Stimulated activated CD4-positive, alpha-beta T cell treated with anti-CD3 and anti-CD28 coated beads, Interleukin-12 subunit alpha, Interleukin-12 subunit beta, amount 100 ng/mL, for 24 hours (primary cell): ENCODE measurements around the gene CMPK1.
"Not testable (repeated sequence)": the region's sequence is repeated elsewhere in the genome, so short reads cannot be mapped to it uniquely, and the experiment has no call there.

Experiments used
- DNase-seq, 2 experiments: peaks; one replicate each; pipeline ENCODE4 v3.0.0-alpha.2; 2020; ENCODE audit warnings: low read depth in 2 of 2

The CMPK1 gene

DNA sequence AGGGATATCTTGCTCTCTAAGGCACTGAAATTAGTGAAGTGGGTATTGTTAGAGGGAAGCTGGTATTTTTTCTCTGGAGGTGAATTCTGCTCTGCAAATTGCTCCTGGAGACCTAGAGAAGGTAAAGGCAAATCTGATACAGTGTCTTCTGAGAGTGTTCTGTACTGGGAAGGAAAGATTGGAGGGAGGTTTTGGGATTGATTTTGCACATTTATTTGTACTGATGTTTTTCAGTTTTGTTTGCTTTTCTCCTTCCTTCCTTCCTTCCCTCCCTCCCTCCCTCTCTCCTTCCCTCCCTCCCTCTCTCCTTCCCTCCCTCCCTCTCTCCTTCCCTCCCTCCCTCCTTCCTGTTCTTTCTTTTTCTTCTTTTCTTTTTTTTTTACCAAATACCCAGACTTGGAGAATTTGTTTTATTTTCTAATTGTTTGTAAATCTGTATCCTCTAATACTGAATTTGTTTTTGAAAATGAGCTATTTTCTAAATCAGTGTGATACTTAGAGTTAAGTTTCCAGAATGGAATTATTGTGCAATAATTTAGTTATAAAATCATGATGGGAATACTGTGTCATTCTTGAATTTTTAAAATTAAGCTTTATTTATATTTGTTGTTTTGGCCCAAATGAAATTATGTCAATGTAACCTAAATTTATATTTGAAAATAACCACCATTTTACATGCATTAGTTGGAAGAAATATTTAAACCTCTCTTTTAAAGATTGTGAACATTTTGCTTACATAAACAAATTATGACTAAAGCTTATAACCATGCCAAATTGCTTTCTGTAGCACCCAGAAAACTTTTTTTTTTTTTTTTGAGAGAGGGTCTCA is 4.9 kb downstream of the CMPK1 start:
- no peak for DNase-seq

DNA sequence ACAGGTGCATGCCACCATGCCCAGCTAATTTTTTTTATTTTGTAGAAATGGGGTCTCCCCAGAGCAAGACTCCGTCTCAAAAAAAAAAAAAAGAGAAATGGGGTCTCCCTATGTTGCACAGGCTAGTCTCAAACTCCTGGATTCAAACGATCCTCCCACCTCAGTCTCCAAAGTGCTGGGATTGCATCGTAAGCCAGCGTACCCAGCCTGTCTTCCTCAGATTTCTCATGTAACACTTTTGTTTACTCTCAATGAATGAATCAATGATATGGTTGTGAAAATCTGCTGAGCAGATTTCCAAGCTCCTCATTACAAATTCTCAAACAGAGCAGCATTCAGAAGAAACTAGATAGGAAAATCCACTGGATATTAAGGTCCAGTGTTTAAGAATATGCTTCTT is 6.6 kb downstream of the CMPK1 start:
- DNase-seq, result no peak

DNA sequence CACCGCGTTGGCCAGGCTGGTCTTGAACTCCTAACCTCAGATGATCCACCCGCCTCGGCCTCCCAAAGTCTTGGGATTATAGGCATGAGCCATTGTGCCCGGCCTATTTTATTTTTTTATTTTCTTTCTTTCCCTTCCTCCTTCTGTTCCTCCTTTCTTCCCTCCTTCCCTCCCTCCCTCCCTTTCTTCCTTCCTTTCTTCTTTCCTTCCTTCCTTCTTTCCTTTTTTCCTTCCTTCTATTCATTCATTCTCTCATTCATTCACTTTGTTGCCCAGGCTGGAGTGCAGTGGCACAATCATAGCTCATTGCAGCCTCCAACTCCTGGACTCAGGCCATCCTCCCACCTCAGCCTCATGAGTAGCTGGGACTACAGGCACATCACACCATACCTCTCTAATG is 13.4 kb downstream of the CMPK1 start:
- DNase-seq, result not testable (repeated sequence)

DNA sequence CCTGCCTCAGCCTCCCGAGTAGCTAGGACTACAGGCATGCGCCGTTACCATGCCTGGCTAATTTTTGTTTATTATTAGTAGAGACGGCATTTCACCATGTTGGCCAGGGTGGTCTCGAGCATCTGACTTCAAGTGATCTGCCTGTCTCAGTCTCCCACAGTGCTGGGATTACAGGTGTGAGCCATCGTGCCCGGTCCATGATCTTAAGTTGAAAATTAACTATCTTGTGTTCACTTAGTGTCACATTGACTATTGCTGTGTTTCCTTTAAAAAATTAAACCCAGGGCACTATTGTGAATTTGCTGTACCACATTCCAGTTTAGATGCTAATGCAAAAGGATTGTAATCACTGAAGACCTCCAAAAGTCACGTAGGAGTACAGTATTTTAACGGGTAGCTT is 14.1 kb downstream of the CMPK1 start:
- DNase-seq, result no peak

DNA sequence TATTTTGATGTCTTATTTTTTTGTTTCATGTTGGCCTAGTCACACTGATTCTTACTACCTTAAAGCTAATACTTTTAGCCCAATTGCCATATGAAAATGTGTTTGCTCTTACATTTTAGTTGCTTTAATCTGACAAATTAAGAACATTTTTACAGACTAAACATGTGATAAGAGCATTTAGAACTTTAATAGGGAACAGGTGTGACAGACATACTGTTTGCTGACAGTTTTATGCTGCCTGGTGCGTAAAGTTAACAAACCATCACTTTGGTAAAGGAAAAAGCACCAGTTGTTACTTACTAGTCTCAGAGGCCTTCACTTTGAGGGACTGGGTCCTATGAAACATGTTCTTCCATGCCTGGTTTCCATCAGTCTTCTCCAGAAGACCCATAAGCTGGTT is 14.7 kb downstream of the CMPK1 start:
- DNase-seq, result no peak

DNA sequence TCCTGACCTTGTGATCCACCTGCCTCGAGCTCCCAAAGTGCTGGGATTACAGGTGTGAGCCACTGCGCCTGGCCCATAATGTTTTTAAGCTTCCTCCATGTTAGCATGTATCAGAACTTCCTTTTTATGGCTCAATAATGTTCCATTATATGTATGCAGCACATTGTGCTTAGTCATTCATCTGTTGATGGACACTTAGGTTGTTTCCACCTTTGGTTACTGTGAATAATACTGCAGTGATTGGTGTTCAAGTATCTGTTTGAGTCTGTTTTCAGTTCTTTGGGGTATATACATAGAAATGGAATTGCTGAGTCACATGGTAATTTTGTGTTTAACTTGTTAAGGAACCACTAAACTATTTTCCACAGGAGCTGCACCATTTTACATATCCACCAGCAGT is 17.7 kb downstream of the CMPK1 start:
- DNase-seq, result no peak

DNA sequence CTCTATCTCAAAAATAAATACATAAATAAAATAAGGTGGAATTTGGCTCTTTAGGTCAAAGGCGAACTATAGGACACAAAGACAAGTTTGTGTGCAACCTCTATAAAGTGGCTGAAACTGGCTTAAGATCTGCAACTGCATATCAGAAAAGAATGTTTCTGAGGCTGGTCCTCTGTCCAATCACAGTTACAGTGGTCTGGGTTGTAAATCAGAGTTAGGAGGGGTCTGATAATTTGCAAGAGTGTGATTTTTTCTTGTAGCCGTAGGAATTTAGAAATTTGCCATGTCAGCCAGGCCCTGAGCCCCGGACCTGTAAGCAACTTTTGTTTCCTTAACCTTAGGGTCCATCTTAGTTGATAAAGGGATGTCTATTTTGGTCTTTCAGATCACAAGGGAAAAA is 27.8 kb downstream of the CMPK1 start:
- no peak for DNase-seq

DNA sequence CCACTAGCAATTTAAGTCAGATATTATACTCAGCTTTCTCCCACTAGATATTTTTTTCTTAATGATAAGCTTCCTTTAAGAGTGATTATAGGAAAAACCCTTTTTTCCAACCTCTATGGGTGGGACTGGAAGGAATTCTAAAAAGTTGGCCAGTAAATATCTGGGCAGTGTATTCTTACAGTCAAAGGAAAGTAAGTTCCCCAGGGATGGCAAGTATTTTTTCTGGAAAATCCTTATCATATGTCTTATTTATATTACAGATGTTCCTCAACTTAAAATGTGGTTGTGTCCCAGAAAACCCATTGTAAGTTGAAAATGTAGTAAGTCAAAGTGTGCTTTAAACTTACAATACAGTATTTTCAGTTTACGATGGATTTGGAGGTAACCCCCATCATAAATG is 29.2 kb downstream of the CMPK1 start:
- DNase-seq, result no peak

DNA sequence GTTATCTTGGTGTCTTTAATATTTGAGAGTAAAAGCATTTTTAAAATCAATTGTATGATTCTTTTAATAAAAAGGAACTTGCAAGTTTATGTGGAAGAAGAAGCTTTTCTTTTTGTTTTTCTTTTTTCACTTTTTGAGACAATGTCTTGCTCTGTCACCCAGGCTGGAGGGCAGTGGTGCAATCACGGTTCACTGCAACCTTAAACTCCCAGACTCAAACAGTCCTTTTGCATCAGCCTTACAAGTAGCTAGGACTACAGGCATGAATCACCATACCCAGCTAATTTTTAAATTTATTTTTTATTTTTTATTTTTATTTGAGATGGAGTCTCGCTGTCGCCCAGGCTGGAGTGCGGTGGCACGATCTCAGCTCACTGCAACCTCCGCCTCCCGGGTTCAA is 34.1 kb downstream of the CMPK1 start:
- DNase-seq, result no peak

DNA sequence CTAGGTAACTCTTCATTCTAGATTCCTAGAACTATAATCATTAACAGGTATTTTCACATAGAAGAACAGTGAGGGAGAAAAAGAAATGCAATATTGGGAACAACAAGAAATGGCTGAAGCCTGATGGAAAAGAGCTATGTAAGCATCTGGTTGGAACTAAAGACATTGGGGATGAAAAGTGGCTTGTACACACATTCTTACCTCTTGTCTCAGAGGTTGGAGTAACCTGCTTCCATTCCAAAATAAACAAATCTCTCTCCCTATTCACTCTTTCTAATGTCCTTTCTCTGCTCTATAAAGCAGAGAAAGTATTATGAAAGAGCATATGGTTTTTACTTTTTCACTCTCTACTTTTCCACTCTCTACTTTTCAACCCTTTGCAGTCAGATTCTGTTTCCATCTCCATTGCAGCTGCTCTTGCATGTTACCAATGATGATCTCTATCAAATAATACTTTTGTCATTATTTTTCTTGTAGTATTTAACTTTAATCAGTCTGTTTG is 37.5 kb downstream of the CMPK1 start:
- DNase-seq, result no peak

DNA sequence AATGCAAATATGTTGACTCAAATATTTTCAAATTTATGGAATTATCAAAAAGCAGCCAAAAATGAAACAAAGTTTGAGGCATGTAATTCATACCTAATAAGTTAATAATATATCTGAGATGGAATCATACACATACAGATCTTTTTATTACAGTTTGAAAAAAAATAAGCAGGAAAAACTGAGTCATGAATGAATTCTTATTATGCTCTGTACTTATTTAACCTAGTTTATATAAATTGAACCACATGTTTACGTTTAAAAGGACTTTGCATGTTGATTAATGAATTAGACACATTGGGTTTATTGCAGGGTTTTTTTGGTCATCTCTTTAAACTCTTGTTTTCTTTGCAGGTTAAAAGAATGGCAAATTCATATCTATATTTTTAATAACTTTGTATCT is 40.9 kb downstream of the CMPK1 start:
- no peak for DNase-seq

DNA sequence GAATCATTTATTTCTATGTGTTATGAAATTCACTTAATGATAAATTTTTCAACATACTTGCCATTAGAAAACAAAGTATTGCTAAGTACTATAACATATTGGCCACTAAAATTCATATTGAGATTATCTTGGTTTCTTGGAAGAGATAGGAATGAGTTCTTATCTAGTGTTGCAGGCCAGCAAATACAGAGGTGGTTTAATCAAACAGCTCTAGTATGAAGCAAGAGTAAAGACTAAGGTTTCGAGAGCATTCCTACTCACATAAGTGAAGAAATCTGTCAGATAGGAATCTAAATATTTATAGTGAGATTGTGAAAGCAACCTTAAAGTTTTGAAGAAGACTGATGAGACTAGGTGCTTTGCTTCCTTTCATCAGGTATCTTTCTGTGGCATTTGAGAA is 44.6 kb downstream of the CMPK1 start:
- DNase-seq, result no peak

DNA sequence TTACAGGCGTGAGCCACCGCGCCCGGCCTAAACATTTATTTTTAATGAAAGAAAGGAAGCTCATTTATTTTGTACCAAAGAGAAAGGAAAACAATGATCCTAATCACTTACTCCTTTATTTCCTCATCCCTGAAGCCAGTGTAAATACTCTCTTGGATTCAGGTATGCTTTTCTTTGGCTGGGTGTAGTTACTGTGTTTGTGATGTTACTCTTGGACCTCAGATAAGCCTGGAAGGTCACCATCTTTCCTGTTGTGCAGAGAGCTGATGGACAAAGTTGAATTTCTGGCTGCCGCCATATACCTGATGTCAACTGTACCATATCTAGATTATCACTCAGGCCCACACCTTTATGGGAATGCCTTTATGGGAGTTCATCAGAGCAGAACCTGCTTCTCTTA is 47.1 kb downstream of the CMPK1 start:
- DNase-seq, result no peak

DNA sequence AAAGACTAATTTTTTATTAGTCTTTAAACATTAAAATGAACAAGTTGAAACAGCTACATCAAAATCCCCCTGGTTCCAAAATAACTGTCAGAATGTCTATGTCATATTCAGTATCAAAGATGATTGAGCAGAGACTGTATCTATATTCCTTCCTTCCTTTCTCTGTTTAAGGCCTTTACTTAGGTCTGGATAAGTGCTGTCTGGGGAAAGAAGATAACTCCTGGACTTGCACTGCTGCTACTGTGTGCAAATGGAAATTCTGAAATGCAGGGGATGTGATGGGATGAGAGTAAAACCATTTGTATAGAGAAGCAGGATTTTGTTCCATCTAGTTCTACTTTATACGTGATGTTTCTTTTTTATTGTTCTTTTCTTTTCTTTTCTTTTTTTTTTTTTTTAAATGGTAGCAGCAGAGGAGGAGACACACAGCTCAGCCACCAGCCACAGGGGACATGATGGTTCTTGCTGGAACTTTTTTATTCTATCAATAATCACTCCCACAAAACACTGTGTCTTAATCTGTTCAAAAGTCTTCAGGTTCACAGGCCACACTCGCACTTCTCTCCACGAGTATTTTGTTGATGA is 48.9 kb downstream of the CMPK1 start:
- no peak for DNase-seq

DNA sequence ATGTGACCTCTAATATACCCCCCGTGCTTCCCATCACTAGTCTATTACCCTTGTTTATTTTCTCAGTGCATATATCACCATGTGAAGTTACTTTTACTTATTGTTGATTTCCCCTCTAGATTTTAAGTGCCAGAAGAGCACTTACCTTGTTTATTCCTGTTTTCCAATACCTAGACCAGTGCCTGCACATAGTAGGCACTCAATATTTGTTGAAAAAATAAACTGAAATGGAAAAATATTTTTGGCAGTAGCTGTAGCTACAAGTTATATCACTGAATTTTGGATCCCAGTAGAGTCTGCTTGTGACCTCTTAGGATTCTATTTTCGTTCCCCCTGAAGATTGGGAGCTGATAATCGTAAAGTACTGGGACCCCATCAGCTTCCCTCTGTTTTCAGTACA is 50.5 kb downstream of the CMPK1 start:
- no peak for DNase-seq

DNA sequence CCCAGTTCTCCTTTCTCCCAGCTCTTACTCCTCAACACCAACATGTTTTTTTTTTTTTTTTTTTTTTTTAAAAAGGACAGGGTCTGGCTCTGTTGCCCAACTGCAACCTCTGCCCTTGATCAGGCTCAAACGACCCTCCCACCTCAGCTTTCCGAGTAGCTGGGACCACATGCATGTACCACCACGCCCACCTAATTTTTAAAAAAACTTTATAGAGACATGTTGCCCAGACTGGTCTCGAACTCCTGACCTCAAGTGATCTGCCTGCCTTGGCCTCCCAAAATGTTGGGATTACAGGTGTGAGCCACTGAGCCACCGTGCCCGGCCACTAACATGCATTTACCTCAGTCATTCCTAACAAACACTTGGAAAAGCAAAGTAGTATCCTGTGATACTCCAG is 51.4 kb downstream of the CMPK1 start:
- DNase-seq, result no peak

DNA sequence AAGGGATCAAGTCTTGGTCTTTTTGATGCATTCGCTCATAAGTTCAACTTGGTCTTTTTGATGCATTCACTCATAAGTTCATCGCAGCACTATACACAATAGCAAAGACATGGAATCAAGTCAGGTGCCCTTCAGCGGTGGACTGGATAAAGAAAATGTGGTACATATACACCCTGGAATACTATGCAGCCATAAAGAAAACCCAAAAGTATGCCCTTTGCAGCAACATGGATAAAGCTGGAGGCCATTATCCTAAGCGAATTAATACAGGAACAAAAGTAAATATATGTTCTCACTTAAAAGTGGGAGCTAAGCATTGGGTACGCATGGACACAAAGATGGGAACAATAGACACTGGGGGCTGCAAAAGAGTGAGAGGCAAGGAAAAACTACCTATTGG is 52.7 kb downstream of the CMPK1 start:
- DNase-seq, result no peak

DNA sequence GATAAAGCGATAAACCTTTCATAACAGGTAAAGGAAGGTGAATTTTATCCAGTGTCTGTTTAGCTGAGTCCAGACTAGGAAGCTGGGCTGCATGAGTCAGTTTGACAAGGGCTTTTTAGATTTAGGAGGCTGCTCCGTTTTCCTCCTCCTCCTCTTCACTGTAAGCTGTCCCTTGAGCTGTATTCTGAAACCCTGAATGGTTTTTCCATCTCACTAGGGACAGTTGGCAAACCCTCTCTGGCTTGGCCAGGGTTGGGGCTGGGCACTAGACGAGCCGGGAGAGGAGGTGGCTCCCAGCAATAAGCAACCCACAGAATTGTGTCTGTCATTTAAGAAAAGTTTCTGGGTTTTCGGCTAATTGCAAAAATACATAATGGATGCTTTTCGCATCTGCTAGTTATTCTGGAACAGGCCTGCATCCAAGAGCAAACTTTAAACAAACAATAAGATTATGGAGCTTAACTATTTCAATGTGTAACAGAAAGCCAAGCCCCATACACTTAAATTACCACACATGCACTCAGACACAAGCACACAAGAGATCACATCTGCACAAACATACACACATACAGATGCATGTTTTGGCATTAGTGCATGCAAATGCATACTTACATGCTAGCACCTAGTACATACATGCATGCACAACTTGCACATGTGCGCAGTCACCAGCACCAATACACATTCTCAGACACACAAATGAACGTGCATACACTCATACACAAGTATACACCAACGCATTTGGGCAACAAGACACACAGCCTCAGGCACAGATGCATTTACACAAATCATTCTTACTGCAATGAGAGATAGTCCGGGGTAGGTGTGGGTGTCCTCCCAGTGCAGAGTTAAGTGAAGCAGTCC is 54.7 kb downstream of the CMPK1 start:
- DNase-seq, result no peak

DNA sequence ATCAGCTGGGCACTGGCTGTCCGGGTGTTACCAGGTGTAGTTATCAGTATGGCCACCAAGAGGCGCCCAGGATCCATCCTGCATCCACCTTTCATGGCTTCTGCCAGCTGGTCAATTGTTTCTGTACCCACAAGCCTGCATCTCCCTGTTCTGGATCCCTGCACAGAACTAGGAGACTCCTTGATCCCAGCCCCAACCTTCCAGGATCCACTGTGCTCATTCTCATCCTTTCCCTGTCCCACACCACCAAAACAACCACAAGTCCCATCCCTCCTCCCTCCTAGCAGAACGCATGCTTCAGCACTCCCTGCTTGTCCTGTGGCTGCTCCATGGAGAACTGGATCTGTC is 55.3 kb downstream of the CMPK1 start:
- DNase-seq, result peak; percentile 10 to 50

DNA sequence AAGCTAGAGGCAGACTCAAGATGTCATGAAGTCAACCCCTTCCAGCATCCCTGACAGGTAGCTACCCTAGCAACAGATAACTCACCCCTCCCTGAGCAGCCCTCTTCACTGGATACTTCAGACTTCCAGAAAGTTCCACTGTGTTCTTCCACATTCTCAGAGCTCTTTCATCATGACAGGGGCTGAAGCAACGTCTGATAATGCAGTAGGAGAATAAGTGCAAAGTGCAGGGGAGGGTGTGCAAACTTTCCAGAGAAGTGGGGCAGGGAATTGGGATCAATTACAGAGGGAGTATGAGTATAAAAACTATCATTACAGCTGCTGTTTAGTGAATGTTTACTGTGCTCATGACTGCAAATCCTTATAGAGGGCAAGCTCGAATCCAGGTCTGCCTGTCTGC is 56.1 kb downstream of the CMPK1 start:
- DNase-seq, result no peak

DNA sequence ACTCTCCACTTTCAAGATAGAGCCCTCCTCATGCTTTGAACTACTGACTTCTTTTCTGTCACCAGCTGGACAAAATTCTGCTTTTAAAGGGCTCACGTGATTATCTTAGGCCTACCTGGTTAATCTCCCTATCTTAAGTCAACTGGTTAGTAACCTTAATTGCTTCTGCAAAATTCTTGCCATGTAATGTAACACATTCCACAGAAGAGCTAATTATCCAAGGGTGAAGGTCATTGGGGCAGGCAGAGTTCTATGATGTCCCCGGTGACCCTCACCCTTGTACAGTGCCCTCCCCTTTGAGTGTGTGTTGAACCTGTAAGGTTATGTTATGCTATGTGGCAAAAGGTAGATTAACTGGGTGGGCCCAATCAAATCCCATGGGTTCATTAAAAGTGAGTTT is 57.3 kb downstream of the CMPK1 start:
- no peak for DNase-seq

DNA sequence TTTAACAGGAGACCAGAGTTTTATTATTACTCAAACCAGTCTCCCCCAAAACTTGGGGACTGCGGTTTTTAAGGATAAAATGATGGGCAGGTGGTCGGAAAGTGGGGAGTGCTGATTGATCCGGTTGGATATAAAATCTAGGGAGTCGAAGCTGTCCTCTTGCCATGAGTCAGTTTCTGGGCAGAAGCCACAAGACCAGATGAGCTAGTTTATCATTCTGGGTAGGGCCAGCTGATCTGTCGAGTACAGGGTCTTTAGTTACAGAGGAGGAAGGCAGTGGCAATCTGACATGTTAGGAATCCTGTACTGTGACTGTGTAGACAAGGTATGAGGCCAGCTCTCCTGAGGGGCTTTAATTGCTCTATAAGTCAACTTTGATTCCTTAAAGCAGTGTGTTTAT is 59.6 kb downstream of the CMPK1 start:
- DNase-seq, result no peak

DNA sequence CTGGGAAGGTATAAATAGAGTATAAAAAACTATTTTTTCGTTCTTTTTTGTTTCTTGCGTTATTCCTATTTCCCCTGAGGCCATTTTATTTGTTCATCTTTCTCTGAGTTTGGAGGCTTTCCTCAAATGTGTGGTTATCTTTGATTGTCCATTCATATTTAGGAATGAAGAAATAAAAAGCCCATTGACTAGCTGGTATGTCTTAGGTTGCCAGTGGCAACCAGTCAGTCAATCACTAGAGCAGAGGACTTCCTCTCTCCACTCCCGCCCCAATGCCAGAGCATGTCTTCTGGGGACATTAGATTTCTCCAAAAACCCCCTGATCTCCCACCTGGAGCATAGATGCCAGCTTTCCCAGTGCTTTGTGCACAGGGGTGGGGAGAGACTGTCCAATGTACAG is 61.8 kb downstream of the CMPK1 start:
- DNase-seq, result no peak
